ENCODE results near the gene NUP210.

- TF ChIP-seq CTCF (IDR thresholded peaks at IDR 0.05) (no peak), POLR2A (IDR thresholded peaks at IDR 0.05) (no peak)
Measured at GRCh38 chr3:13417166-13417947, 2.8 kb downstream of the NUP210 start.

Measured in lower leg skin (tissue), 3 donors.